OCI-LY1 (cell line): ENCODE results near the gene ZNF362.

Experiments
- EZH2 ChIP-seq: fragments of 200-600 bp; sonication (generic), shearing (Covaris generic); IDR thresholded peaks from 2 replicates; pipeline ENCODE4 v1.8.0; 2017; ENCODE audit warnings: borderline replicate concordance, mixed run types, mild to moderate bottlenecking, antibody characterized with exemption, low read length, moderate library complexity, mixed read lengths
- TF ChIP-seq, protein P1 (sequence below): fragments of 200-600 bp; sonication (generic), shearing (Covaris generic); IDR thresholded peaks from 2 replicates; pipeline ENCODE4 v1.5.1; 2017; ENCODE audit warnings: mild to moderate bottlenecking, antibody characterized with exemption, low read length, moderate library complexity, mixed read lengths

DNA sequence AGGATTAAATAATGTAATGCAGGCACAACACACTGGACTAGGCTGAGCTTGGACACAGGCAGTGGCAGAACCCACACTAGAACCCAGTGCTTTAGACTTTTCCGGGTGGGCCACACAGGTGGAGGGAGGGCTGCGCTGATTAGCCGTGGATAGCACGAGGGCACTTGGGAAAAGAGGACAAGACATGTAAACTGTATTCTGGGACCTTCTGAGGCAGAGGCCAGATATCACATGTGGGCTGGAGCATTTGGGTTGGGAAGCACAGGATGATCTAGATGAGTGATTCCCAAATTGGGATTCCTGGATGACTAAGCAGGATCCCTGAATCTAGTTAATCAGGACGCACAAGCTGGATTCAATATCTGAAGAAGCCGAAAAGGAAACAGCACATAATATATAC lies 84.9 kb downstream of the ZNF362 start:
- TF ChIP-seq, protein P1, sequence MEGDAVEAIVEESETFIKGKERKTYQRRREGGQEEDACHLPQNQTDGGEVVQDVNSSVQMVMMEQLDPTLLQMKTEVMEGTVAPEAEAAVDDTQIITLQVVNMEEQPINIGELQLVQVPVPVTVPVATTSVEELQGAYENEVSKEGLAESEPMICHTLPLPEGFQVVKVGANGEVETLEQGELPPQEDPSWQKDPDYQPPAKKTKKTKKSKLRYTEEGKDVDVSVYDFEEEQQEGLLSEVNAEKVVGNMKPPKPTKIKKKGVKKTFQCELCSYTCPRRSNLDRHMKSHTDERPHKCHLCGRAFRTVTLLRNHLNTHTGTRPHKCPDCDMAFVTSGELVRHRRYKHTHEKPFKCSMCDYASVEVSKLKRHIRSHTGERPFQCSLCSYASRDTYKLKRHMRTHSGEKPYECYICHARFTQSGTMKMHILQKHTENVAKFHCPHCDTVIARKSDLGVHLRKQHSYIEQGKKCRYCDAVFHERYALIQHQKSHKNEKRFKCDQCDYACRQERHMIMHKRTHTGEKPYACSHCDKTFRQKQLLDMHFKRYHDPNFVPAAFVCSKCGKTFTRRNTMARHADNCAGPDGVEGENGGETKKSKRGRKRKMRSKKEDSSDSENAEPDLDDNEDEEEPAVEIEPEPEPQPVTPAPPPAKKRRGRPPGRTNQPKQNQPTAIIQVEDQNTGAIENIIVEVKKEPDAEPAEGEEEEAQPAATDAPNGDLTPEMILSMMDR, result no peak
- no peak for TF ChIP-seq EZH2
